T1000 (cell line): ENCODE measurements around the gene TPPP3.

ENCODE experiments used
- DNase-seq: peaks from one replicate; lab custom pipeline; 2025; ENCODE audit warnings: mixed read lengths; lab: John Stamatoyannopoulos, UW

Gene TPPP3

DNA sequence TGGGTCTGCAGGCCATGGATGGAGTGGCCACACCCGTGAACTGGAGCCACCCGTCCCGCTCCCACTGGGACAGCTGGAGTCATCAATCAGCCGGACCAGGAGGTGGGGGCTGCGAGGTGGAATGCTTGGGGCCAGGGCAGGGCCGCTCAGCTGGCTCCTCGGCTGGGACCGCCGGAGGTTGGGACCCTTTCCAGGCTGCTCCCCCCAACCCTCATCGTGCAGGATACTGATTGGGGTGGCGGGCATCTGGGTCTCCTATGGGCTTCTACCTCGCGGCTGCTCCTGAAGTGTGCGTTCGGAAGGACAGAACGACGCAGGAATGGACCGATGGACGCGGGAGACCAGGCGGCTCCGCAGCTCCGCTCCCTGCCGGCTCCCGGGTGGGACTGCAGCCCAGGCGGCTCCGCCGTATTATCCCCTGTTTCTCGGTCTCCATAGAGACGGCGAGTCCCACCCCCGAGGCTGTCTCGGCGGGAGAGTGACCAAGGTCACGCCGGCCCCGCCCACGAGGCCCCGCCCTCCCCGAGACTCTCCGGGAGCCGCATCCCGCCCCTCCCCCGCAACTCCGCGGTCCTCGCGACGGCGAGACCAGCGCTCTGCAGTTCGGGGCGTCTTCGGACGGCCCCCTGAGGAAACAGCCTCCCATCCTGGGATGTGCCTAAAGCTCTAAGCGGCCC is at the start of gene TPPP3:
Gene TPPP3 (minus strand): TSS at position 388 of the 677 bp plus-strand sequence. CDS start 2,387 bp downstream, outside the sequence.
- peak; percentile 84 for DNase-seq

GRCh38 chr16:67442581-67443255 is 49.4 kb upstream of the TPPP3 start:
- no peak for DNase-seq

GRCh38 chr16:67441907-67442306 is 48.6 kb upstream of the TPPP3 start:
- DNase-seq, result no peak

DNA sequence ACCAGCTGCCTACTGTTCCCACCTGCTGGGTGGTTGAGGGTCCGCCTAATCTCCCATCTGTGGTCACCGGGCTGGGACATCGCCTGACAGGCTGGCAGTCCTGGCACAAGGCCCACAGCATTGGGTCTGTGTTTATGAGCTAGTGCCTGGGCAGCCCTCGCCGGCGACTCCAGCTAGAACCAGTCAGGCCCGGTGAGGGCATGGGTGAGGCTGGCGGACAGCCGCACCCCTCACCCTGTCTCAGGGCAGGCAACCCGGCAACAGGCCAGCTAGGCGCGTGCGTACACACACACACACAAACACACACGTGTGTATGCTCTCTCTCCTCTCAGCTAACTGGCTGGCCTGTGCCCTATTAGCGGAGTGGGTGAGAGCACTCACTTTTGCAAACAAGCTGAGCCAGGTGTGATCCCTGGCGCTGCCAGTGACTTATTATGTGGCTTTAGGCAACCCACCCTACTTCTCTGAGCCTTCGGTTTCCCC is 48.0 kb upstream of the TPPP3 start:
- no peak for DNase-seq

GRCh38 chr16:67438824-67439393 is 45.6 kb upstream of the TPPP3 start:
- DNase-seq, result no peak

- DNase-seq, result no peak
Observed at GRCh38 chr16:67438098-67438791, 44.9 kb upstream of the TPPP3 start.

DNA sequence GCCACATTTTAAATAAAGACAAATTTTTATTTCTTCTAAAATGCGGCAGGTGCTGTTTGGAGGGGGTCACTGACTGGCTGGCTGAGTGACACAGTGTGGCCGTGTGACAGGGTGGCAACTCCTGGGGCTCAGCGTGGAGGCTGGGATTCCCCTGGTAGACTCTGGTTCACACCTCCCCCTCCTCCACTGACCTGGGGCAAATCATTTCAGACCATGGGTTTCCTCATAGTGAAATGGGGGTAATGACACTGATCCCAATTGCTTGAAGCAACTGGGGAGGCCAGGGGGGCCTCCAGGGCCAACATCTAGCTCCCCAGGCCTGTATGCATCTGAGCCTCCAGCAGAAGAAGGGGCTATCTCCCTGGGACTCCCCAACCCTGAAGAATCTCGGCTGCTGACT is 44.2 kb upstream of the TPPP3 start:
- no peak for DNase-seq

DNA sequence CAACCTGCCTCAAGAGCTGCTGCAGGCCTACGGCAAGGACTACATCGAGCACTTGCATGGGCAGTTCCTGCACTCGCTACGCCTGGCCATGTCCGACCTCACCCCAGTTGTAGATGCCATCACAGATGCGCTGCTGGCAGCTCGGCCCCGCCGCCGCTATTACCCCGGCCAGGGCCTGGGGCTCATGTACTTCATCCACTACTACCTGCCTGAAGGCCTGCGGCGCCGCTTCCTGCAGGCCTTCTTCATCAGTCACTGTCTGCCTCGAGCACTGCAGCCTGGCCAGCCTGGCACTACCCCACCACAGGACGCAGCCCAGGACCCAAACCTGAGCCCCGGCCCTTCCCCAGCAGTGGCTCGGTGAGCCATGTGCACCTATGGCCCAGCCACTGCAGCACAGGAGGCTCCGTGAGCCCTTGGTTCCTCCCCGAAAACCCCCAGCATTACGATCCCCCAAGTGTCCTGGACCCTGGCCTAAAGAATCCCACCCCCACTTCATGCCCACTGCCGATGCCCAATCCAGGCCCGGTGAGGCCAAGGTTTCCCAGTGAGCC is 43.4 kb upstream of the TPPP3 start:
- DNase-seq, result no peak

DNA sequence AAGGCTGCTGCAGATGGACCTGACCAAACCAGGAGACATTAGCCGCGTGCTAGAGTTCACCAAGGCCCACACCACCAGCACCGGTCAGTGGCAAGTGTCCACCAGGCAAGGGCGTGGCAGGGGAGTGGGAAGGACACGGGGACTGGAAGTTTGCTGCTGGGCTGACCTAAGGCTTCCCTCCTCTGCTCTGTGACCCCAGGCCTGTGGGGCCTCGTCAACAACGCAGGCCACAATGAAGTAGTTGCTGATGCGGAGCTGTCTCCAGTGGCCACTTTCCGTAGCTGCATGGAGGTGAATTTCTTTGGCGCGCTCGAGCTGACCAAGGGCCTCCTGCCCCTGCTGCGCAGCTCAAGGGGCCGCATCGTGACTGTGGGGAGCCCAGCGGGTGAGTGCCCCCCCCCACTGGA is 42.5 kb upstream of the TPPP3 start:
- no peak for DNase-seq

GRCh38 chr16:67433131-67433719 is 39.9 kb upstream of the TPPP3 start:
- DNase-seq, result no peak

DNA sequence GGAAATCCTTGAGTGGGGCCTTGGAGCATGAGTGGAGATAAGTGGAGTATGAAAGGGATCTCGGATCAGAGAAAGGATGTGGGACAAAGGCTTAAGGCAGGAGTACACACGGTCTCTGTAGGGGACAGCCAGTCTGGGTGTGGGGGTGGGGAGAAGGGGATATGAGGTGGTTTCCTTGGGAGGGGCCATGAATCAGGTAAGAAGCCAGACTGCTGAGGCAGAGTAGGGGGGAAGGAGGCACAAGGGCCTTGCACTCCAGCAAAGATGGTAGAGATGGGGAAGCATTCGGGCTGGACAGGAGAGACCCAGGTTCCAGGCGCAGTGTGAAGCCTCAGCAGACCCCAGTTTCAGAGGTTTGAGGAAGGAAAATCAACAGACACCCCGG is 39.2 kb upstream of the TPPP3 start:
- no peak for DNase-seq

GRCh38 chr16:67431775-67432505 is 38.6 kb upstream of the TPPP3 start:
- no peak for DNase-seq

DNA sequence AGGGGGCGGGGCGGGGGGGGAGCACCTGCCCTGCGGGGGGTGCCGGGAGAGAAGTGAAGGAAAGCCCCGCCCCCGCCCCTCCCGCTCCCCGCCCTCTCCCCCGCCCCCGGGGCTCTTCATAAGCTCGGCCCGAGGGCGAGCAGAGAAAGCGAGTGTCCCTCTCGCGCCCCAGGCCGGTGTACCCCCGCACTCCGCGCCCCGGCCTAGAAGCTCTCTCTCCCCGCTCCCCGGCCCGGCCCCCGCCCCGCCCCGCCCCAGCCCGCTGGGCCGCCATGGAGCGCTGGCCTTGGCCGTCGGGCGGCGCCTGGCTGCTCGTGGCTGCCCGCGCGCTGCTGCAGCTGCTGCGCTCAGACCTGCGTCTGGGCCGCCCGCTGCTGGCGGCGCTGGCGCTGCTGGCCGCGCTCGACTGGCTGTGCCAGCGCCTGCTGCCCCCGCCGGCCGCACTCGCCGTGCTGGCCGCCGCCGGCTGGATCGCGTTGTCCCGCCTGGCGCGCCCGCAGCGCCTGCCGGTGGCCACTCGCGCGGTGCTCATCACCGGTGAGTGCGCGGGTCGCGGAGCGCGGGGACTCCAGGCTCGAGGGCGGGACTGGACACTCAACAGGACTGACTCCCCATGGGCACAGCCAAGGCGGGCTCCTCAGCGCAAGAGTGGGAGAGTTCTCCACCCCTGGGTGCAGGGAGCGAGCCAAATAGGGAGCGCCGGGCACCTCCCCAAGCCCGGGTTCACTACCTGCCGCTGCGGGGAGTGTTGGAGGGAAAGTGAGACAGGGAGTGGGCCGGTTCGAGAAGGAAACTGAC is 37.9 kb upstream of the TPPP3 start, which contains the start of gene HSD11B2:
Gene HSD11B2 (plus strand): TSS at position 145 of the 798 bp plus-strand sequence. CDS start 128 bp downstream, at position 273.
- DNase-seq, result peak; percentile 41

GRCh38 chr16:67430504-67430976 is 37.2 kb upstream of the TPPP3 start:
- DNase-seq, result no peak

GRCh38 chr16:67429799-67430503 is 36.7 kb upstream of the TPPP3 start:
- DNase-seq, result no peak

GRCh38 chr16:67429053-67429798 is 35.9 kb upstream of the TPPP3 start:
- no peak for DNase-seq

DNA sequence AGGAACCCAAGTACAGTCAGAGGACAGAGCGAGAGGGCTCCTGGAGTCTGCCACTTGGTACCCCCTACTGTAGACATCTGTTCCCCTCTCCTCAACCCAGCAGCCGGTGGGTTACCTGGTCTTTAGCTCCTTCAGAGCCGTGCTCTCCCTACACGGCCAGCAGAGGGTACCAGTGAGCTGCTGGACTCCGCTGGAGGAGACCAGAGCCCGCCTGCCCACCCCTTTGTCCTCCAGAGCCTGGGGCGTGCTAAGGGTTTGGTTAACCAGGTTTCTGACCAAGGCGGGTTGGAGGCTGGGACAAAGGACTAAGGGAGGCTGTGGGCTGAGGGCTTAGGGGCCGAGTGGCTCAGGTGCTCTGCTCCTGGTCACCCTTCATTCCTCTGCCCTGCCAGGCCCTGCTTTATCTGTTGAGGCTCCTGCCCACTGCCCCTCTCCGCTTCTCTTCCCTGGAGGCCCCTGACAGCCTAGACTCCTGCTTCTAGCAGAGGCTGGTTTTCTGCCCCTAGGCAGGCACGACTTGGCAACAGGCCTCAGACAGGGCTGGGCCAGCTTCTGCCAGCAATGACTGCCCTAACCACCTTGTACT is 34.9 kb upstream of the TPPP3 start:
- no peak for DNase-seq

- DNase-seq, result no peak
Observed at GRCh38 chr16:67426950-67427349, 33.7 kb upstream of the TPPP3 start.
